ENCODE results near the gene EXD3. TPM values are rescaled to one million over a fixed set of nuclear protein-coding genes. Genes with fewer than 3 reads are reported as not detected.

EXD3 gene
- total and polyA plus RNA-seq, 9 donors, result 7.4 to 19.0 (median 11.6) TPM

GRCh38 chr9:137430723-137431415 is 7.9 kb upstream of the EXD3 start:
- H3K36me3 ChIP-seq (ENCODE audit: control insufficient read depth, insufficient read depth, low read length), result no peaks in the 10 kb centered on the region
- H3K9me3 ChIP-seq (replicated peaks; ENCODE audit: control insufficient read depth, low read depth, low read length), result no peaks in the 10 kb centered on the region
- 75% methylated on average over 24 of the region's 27 CpGs for WGBS (ENCODE audit: insufficient coverage)
- DNase-seq, result no peak
- H3K27me3 ChIP-seq (ENCODE audit: control insufficient read depth, insufficient read depth, low read length), result no peaks in the 10 kb centered on the region
- H3K4me1 ChIP-seq (ENCODE audit: control insufficient read depth, insufficient read depth, low read length), result peaks cover 10% of the 10 kb centered on the region
- no peak overlapping the region for H3K4me3 ChIP-seq (ENCODE audit: low read length)
- no peak overlapping the region for H3K27ac ChIP-seq (ENCODE audit: low read length)

- Histone ChIP-seq H3K36me3 (ENCODE audit: control insufficient read depth, insufficient read depth, low read length) (no peaks in the 10 kb centered on the region), H3K27ac (ENCODE audit: low read length) (no peak overlapping the region), H3K9me3 (replicated peaks; ENCODE audit: control insufficient read depth, low read depth, low read length) (no peaks in the 10 kb centered on the region), H3K4me1 (ENCODE audit: control insufficient read depth, insufficient read depth, low read length) (peaks cover 10% of the 10 kb centered on the region), H3K4me3 (ENCODE audit: low read length) (no peak overlapping the region), H3K27me3 (ENCODE audit: control insufficient read depth, insufficient read depth, low read length) (no peaks in the 10 kb centered on the region)
- 63% methylated on average over 30 of the region's 34 CpGs for WGBS (ENCODE audit: insufficient coverage)
- DNase-seq, result no peak
These were observed 7.2 kb upstream of the EXD3 start for GRCh38 chr9:137429974-137430722.

- DNase-seq, result no peak
- H3K36me3 ChIP-seq (ENCODE audit: control insufficient read depth, insufficient read depth, low read length), result no peaks in the 10 kb centered on the region
- no peaks in the 10 kb centered on the region for H3K27me3 ChIP-seq (ENCODE audit: control insufficient read depth, insufficient read depth, low read length)
- H3K9me3 ChIP-seq (replicated peaks; ENCODE audit: control insufficient read depth, low read depth, low read length), result no peaks in the 10 kb centered on the region
- 80% methylated on average over 11 of the region's 14 CpGs for WGBS (ENCODE audit: insufficient coverage)
- H3K4me1 ChIP-seq (ENCODE audit: control insufficient read depth, insufficient read depth, low read length), result peaks cover 10% of the 10 kb centered on the region
- H3K27ac ChIP-seq (ENCODE audit: low read length), result no peak overlapping the region
- no peak overlapping the region for H3K4me3 ChIP-seq (ENCODE audit: low read length)
These were observed 6.6 kb upstream of the EXD3 start for GRCh38 chr9:137429546-137429890.

GRCh38 chr9:137428841-137429545 is 6.0 kb upstream of the EXD3 start:
- Histone ChIP-seq H3K4me3 (ENCODE audit: low read length) (no peak overlapping the region), H3K36me3 (ENCODE audit: control insufficient read depth, insufficient read depth, low read length) (no peaks in the 10 kb centered on the region), H3K27me3 (ENCODE audit: control insufficient read depth, insufficient read depth, low read length) (no peaks in the 10 kb centered on the region), H3K27ac (ENCODE audit: low read length) (no peak overlapping the region), H3K9me3 (replicated peaks; ENCODE audit: control insufficient read depth, low read depth, low read length) (no peaks in the 10 kb centered on the region), H3K4me1 (ENCODE audit: control insufficient read depth, insufficient read depth, low read length) (peaks cover 14% of the 10 kb centered on the region)
- no peak for DNase-seq
- 86% methylated on average over 26 of the region's 27 CpGs for WGBS (ENCODE audit: insufficient coverage)

GRCh38 chr9:137428311-137428630 is 5.3 kb upstream of the EXD3 start:
- no peaks in the 10 kb centered on the region for H3K9me3 ChIP-seq (replicated peaks; ENCODE audit: control insufficient read depth, low read depth, low read length)
- DNase-seq, result no peak
- H3K4me3 ChIP-seq (ENCODE audit: low read length), result no peak overlapping the region
- H3K4me1 ChIP-seq (ENCODE audit: control insufficient read depth, insufficient read depth, low read length), result peaks cover 17% of the 10 kb centered on the region
- no peak overlapping the region for H3K27ac ChIP-seq (ENCODE audit: low read length)
- no peaks in the 10 kb centered on the region for H3K27me3 ChIP-seq (ENCODE audit: control insufficient read depth, insufficient read depth, low read length)
- WGBS (ENCODE audit: insufficient coverage), result 79% methylated on average over 5 of the region's 6 CpGs
- H3K36me3 ChIP-seq (ENCODE audit: control insufficient read depth, insufficient read depth, low read length), result no peaks in the 10 kb centered on the region

- WGBS (ENCODE audit: insufficient coverage), result 61% methylated on average over 26 of the region's 27 CpGs
- Histone ChIP-seq H3K27ac (ENCODE audit: low read length) (no peak overlapping the region), H3K4me1 (ENCODE audit: control insufficient read depth, insufficient read depth, low read length) (peaks cover 17% of the 10 kb centered on the region), H3K9me3 (replicated peaks; ENCODE audit: control insufficient read depth, low read depth, low read length) (no peaks in the 10 kb centered on the region), H3K4me3 (ENCODE audit: low read length) (no peak overlapping the region), H3K27me3 (ENCODE audit: control insufficient read depth, insufficient read depth, low read length) (no peaks in the 10 kb centered on the region), H3K36me3 (ENCODE audit: control insufficient read depth, insufficient read depth, low read length) (no peaks in the 10 kb centered on the region)
- DNase-seq, result no peak
These were observed 4.7 kb upstream of the EXD3 start for GRCh38 chr9:137427454-137428310.

- WGBS (ENCODE audit: insufficient coverage), result 67% methylated on average over 13 of the region's 18 CpGs
- Histone ChIP-seq H3K36me3 (ENCODE audit: control insufficient read depth, insufficient read depth, low read length) (no peaks in the 10 kb centered on the region), H3K27me3 (ENCODE audit: control insufficient read depth, insufficient read depth, low read length) (no peaks in the 10 kb centered on the region), H3K9me3 (replicated peaks; ENCODE audit: control insufficient read depth, low read depth, low read length) (no peaks in the 10 kb centered on the region), H3K27ac (ENCODE audit: low read length) (no peak overlapping the region), H3K4me1 (ENCODE audit: control insufficient read depth, insufficient read depth, low read length) (peaks cover 21% of the 10 kb centered on the region), H3K4me3 (ENCODE audit: low read length) (no peak overlapping the region)
- no peak for DNase-seq
These were observed 3.2 kb upstream of the EXD3 start for GRCh38 chr9:137426018-137426681.

- DNase-seq, result no peak
- Histone ChIP-seq H3K4me1 (ENCODE audit: control insufficient read depth, insufficient read depth, low read length) (peaks cover 11% of the 10 kb centered on the region), H3K27ac (ENCODE audit: low read length) (no peak overlapping the region), H3K36me3 (ENCODE audit: control insufficient read depth, insufficient read depth, low read length) (no peaks in the 10 kb centered on the region), H3K9me3 (replicated peaks; ENCODE audit: control insufficient read depth, low read depth, low read length) (no peaks in the 10 kb centered on the region), H3K4me3 (ENCODE audit: low read length) (peak overlapping the region; percentile 19), H3K27me3 (ENCODE audit: control insufficient read depth, insufficient read depth, low read length) (no peaks in the 10 kb centered on the region)
- WGBS (ENCODE audit: insufficient coverage), result 12% methylated on average over 76 of the region's 77 CpGs
These were observed 741 bp upstream of the EXD3 start for GRCh38 chr9:137423514-137424291.
